ENCODE results near the gene KRT7.

KRT7 gene

DNA sequence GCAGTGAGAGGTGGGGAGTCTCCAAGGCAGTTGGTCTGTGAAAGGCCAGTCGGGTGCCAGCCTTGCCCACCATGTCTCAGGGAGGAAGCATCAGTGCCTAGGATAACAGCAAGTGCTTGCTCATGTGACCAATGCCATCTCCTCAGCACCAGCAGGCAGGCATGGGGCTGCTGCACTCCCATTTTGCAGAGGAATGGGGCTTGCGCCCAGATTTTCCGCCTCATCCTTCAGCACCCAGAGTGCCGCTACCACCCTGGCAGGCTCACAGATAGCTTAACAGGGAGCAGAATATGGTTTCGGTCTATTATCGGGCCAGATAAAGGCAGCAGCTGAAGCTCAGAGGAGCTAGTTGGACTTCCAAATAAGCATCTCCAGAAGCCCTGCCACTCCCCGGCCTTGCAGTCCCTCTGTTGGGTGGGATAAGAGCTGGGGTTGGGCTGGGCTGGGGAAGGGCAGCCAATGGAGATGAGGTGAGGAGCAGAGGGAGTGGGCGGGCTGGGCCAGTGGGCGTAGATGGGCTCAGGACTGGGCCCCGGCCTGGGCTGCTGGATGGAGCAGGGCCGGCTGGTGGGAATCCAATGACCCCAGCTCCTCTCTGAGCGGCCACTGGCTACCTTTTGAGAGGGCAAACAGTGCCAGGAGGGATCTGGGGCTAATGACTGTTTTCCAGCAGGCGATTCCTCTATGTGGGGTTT, 32.8 kb upstream of the KRT7 start:
- no peak for DNase-seq

DNA sequence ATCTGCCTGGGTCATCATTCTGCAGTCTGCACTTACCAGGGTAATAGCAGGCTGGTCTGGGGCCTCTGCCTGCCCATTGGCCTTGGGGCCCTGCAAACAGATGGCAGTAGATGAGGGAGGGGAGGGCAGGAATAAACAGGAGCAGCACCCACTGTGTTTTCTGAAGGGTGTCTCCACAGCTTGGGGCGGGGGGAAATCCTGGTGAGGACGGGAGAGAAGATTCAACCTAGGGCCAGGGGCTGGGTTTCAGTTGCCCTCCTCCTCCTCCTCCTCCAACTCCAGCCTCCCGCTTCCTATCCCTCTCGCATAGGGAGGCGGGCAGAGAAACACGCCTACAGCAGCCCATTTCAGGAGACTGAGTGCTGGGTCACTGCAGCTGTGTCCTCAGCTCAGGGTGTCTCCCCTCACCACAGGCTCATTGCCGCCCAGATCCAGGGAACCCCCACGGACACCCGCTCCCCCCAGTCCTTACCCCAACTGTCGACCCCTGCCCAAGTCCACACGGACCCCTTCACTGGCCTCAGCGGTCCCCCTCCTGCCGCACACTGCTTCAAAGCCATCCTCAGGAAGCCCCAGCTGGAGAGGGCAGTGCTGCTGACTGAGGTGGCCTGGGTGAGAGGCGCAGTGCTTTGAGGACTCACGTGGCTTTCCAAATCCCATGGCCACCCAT, 32.1 kb upstream of the KRT7 start:
- no peak for DNase-seq

DNA sequence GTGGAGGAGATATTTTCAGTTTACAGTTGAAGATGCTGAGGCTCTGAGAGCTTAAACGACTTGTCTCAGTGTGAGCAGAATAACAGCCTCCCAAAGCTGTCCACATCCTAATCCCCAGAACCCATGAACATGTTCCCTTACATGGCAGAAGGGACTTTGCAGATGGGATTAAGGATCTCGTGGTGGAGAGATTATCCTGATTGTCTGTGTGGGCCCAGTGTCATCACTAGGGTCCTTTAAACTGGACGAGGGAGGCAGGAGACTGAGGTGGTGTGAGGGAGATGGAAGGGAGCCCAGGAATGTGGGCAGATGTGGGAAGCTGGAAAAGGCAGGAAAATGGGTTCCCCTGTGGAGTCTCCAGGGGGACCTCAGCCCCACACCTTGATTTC, 31.6 kb upstream of the KRT7 start:
- no peak for DNase-seq

DNA sequence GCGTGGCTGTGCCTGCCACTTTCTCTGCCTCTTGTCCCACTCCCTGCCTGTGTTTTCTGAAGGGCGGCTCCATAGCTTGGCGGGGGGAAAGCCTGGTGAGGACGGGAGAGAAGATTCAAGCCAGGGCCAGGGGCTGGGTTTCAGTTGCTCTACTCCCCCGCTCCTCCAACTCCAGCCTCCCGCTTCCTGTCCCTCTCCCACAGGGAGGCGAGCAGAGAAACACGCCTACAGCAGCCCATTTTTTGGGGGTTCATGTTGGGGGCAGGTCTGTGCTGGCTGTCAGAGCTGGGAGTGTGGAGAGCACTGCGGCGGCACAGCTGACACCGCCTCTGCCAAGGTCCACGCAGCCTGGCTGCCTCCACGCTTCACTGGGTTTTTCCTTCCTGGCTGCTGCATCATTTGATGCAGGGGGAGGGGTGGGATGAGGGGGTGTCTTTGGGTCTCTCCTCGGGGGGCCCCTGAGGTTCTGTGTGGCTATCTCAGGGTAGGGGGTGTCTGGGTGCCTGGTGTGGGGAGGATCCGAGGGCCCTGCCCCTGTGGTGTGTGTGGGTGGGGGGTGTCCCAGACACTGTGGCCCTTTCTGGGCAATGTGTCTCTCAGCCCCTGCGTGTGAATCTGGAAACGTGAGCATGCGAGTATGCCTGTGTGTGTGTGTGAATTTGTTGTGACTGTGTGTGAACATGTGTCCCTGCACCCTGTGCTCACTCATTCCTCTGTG, 30.5 kb upstream of the KRT7 start:
- no peak for DNase-seq

DNA sequence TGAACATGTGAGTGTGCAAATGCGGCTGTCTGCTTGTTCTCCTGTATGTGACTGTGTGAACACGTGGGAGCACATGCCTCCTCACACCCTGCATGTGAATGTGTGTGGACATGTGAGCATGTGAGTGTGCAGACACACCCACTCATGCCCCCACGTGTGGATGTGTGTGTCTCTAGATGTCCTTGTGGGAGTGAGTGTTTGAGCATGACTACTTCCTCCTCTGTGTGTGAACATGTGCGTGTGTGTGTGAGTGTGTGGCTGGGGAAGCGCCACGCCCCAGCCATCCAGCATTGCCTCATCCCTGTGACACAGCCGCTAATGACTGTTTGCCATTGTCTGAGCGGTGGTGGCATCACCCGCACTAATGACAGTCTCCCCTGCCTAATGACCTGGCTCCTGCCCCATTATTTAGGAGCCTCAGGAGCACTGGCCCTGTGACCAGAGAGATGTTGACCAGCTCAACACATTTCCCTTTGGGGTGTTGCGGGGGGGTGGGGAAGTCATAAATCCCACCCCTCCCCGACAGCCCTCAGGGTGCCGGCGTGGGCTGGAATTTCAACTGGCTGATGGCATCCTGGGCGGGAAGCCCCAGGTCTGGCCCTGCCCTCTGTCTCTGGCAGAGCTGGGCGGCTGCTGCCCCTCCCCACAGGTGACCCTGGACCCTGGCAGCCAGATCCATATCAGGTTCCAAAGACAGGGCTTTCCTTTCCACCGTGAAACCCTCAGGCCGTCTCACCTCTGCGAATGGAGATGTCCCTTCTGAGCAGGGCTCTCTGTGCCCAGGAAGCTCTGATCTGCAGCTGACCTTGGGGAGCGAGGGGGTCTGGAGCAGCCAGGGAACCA, 29.7 kb upstream of the KRT7 start:
- no peak for DNase-seq

DNA sequence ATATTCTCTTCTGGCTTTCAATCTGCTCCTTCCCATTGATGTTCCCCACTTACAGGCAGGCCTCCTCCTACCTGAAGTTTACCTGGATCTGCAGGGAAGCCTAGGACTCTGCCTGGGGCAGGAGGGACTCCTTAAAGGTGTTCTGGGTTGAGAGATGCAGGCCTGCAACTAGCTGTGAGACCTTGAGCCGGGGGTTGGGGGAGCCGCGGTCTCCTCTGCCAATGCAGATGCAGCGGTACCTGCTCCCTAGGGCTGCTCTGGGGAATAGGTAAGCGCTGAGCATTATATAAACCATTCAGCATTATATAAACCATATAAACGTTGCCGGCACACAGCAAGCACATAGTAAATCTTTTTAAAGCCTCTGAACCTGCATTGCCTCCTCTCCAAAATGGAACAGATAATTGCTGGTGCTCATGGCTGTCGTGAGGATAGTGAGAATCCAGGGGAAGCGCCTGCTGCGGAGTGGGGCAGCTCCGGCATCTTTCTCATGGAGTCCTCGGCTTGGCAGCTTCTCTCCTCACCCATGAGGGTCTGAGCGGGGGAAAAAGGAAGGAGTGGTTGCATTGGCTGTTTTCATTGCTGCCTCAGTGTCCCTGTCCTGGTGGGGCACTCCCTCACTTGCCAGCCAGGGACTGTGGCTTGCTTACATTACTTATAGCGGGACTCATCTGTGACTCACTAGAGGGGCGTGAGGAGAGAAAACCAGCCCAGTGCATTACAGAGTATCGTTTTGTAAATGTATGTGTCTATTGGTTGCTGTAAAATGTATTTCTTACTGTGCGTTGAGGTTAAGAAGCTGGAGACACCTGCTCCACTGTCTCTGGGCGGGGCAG, 28.7 kb upstream of the KRT7 start:
- no peak for DNase-seq

DNA sequence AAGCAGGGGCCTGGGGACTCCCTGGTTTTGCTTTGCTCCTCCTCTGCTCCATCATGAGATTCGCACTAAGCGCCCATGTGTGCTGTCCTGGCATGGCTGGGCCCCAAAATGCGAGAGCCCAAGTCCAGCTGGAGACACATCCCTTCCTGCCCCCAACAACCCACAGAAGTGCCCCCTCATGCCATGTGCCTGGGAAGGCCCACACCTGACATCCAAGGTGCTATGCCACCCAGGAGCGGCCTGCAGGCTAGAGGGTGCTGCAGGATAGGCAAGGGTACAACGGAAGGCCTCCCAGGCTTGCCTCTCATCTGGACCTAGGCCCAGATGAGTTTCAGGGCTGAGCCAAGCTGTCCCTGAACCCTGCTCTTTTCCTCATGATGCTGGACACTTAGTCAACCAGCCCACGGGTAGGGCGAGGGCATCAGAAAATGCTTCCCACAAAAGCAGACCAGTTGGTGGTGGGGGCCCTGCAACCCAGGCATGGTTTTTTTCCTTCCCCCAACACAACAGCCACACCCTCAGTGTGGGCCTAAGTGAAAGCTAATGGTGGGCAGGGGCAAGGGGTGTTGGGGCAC, 28.0 kb upstream of the KRT7 start:
- DNase-seq, result no peak

DNA sequence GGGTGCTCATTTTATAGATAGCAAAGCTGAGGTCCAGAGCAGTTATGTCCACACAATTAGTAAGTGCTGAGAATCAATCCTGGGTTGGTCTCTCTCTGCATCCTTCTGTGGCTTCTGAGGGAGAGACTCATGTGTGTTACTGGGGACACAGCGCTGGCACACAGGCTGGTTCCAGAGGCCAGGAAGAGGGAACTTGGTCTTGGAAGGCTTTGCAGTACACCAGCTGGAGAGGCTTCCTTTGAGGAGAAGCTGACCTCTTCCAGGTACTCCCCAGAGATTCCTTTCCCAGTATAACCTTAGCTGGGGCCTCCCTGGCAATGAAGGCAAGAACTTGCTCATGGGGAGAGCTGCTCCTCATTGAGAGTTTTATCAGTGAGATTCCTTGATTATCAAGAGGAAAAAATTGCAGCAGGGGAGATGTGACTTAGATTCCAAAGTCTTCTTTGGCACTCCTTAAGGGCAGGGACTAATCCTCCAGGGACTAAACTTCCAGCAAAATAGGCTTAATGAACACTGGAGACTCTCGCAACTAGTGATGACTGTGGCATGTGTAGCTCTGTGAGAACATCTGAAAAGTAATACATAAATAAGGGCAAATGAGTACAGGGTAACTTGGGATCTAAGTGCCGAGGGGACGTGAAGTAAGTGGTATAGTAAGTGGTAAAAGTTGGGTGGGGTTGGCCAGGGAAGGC, 27.3 kb upstream of the KRT7 start:
- DNase-seq, result no peak

DNA sequence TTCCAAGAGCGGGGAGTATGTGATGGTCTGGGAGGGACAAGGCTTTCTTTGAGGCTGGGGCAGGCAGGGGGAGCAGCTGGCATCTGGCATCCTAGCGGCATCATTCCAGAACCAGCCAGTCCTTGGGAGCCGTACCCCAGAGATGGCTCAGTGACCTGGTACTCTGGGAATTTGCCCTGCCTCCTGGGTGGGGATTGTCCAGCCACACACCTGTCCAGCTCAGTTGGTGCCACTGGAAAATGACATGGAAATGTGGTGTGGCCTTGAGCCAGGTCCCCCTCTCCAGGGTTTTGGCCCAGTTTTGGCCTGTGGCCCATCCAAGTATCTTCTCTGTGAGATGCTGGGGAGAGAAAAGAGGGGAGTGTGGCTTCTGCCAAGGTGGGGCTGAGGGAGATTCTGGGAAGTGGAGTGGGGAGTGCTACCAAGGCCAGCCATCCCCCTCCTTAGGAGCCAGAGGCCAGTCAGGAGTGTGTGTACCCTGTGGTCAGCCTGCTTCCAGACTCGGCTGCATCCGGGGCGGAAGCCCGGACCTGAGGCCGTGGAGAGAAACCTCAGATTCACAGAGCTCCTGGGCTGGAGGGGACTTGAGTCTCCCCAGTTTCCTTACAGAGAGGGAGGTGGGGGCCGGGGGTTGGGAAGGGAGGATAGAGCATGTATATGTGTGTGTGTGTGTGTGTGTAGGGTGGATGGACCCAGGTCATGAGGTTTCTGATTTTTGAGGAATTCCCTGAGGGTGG, 26.6 kb upstream of the KRT7 start:
- DNase-seq, result no peak

DNA sequence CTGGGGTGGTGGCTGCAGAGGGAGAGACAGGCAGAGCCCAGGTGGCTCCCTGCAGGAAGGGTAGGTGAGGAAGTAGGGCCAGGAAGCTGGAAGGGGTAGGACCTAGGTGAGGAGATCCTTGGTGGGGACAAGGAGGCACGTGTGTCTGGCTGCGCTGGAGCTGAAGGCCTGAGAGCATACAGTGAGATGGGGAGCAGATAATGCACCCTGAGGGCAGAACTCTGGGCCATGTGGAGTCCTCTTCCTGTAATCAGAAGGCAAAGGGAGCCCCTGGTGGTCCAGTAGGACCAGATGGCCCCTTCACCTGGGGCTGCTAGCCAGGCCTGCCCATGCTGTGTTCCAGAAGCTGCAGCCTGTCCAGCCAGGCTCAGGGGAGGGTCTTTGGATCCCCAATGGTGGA, 25.9 kb upstream of the KRT7 start:
- DNase-seq, result no peak

DNA sequence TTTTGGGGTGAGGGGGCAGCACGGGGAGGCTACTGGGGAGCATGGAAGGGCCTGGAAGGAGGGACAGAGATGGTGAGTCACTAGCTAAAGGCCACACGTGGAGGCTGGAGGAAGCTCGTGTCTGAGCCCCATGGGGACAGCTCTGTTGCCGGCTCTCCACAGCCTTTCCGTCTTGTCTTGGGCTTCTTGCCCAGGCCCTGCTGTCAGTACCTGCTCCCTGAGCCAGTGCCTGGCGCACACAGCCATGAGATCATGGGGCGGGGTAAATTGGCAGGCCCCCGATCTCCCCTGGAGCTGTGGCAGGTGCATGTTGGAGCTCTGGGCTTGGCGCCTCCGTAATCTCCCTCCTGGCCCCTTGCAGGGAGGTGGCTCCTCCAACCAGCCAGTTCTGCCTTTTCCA, 25.1 kb upstream of the KRT7 start:
- no peak for DNase-seq

DNA sequence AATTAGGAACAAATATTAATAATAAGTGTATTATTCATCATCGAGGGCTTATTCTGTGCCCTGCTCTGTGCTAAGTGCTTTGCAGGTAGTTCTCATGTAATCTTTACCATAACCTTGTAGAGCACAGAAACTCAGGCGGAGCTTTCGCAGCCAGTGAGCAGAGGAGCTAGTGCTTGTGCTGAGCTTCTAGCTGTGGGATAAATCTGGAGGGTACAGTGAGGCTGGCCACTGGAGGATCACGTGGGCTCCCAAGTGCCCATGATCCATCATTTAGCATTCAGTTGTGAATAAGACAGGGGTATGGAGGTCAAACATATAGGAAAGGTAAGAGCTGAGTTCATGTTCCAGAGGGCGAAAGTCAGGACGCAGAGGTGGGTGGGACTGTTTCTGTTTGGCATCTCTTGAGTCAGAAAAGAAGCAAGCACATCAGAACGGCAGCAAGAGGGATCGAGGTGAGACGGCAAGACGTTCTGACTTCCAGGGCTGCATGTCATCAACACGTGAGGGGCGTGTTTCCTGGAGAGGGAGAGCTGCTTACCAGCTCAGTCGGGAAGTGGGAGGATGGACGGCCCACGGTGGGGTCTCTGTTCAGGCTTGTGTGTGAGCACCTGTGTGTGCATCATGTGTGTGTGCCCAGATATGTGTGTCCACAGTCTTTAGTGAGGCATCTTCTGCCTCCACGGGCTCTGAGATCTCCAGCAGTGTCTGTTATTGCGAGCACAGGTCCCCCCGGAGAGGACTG, 24.4 kb upstream of the KRT7 start:
- no peak for DNase-seq

DNA sequence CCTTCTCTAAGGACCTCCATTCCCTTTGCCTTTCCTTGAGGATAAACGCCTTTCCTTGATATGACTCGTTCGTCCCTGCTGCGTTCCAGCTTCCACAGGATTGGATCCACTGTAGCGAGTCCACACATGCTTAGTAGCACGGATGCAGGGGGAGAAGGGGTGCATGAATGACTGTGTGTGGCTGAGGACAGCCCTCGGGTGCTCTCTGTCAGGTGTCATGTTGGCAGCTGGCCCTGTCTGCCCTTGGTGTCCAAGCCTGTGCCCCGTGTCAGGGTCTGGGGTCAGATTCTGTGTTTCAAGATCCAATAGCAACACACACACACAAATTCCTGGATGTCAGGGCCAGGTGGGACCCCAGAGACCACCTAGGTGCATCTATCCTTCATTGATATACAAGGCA, 23.7 kb upstream of the KRT7 start:
- no peak for DNase-seq

DNA sequence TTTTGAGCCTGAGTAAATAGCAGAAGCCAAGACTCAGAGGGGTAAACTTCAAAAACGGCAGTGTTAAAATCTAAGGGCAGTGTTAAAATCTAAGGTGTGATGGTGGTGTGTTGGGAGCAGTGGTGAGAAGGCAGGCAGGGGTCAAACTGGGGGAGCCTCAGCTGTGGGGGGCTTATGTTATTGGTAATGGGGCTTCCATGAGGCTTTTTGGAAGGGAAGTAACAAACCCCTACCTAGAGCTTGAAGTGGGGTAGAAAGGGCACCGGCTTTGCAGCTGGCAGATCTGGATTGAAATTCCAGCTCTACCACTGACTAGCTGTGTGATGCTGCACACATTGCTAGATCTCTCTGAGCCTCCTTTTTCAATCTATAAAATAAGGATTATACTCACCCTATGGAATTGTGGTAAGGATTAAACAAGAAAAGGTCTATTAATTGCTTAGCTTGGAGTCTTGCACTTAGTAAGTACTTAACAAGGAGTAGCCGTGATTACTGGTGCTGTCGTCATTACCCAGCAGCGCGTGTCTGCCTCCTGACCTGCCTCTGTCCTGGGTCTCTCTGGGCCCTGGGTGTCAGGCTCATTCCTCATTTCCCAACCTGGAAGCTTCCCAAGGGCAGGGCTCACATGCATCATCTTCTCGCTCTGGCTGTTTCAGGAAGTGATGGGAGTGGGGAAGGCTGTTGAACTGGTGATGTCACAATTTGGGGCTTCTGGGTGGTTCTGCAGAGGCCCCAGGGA, 22.7 kb upstream of the KRT7 start:
- no peak for DNase-seq

DNA sequence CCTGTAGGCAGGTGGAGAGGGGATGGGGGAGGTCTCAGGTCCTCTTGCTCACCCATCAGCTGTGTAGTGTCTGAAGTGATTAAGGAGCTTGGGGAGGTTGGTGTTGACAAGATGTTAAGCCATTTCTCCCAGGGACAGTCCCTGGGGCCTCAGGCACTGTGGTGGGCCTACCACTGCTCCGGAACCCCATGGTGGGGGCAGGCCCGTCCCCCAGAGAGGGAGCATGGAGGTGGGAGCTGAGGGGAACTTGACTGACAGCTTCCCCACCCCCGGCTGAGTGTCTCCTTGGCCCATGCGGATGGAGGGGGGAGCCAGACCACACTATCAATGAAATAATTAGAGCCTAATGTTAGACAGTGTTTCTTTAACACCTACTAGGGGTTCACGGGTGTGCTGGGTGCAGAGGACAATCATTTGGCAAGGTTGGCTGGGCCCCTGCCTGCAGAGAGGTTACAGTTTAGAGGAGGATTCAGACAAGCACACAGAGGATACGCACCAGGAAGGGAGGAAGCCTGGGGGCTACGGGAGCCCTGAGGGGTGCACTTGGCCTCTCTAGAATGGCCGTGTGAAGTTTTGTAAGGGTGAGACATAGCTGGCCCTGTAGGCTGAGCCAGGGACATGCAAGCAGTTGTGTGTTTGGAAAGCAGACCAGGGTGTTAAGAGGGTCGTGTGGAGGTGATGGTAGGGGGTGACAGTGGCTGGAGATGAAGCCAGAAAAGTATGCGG, 22.0 kb upstream of the KRT7 start:
- no peak for DNase-seq

DNA sequence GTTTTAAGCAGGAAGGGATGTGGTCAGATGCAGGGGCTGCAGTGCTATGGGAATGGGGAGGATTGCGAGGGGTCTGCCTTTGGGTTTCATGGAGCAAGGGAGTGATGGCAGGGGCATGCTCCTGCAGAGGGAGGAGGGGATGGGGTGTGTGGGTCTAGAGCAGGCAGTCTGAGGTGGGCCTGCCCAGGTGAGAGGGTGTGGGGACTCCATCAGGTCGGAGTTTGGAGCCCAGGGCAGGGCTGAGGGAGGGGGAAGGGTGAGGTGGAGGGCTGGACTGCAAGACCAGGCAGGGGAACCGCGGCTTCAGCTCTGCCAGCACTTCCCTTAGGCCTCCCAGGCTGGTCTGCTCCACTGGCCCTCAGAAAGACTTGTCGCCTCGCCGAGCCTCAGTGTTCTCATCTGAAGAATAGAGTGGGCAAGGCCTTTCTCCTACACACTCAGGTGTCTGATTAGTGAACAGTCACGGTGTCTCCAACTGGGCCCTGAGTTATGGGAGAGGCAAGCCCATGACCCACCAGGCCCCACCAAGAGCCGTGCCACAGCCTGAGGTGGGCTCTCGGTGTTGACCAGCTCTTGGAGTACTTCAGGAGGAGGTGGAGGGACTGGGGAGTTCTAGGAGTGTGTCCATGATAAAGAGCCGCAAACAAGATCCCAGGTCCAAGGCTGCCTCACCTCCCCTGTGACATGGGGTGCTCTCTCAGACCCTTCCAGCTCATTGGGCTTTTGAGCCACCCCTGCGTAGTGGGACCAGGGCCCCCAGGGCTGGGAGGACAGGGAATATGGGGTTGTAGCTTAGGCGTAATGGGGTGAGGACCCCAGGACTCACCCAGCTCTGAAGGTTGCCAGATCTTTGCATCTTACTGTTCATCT, 21.1 kb upstream of the KRT7 start:
- DNase-seq, result no peak
